HCT116 (cell line): ENCODE measurements around the gene AQP12B. TPM values are rescaled to one million over a fixed set of nuclear protein-coding genes. Genes with fewer than 3 reads are reported as not detected.
"Not testable (repeated sequence)": the region's sequence is repeated elsewhere in the genome, so short reads cannot be mapped to it uniquely, and the experiment has no call there.

Experiments
- ATAC-seq: fragments of 200-7000 bp; cut with Tn5 transposase; 2 replicates; pipeline ENCODE4 v1.9.1; 2020; ENCODE audit warnings: mild to moderate bottlenecking, moderate library complexity
- BruUV-seq: library from RNA; stranded (reverse); fragments of 400-500 nt; replicated peaks from 2 replicates; lab custom pipeline; 2021; lab: Mats Ljungman, UMichigan
- CTCF ChIA-PET: fragments of 300-600 bp; sonication (Branson Sonifier 250); formaldehyde crosslinking; loops from one replicate; lab custom pipeline; 2021; ENCODE audit warnings: antibody characterized with exemption; lab: Charles Lee
- POLR2A ChIA-PET: fragments of 300-600, 350-600 bp; sonication (Branson Sonifier 250); formaldehyde crosslinking; loops from one replicate; lab custom pipeline; 2021; ENCODE audit warnings: antibody characterized with exemption; lab: Charles Lee
- RAD21 ChIA-PET, 2 experiments: fragments of 300-600 bp; sonication (Branson Sonifier 250); formaldehyde crosslinking; loops; one replicate each; lab custom pipeline; 2023; ENCODE audit warnings: low total read pairs in 2 of 2; ENCODE audit not compliant: uncharacterized antibody in 2 of 2, unreplicated experiment in 2 of 2, low non-redundant PET in 1 of 2; lab: Charles Lee
- DNase-seq: peaks from one replicate; pipeline ENCODE4 v3.0.0-alpha.2; 2010; ENCODE audit warnings: low read depth, low spot score
- H2AFZ ChIP-seq: fragments of 200-600 bp; shearing (Covaris generic), sonication (generic); 2 replicates; pipeline ENCODE4 v1.6.1; 2017; ENCODE audit warnings: low read depth, mixed run types, mixed read lengths, antibody characterized with exemption, low read length; ENCODE audit not compliant: poor library complexity, severe bottlenecking
- H3K27ac ChIP-seq: 2 replicates; pipeline ENCODE4 v1.5.1; 2012; ENCODE audit warnings: low read depth, low read length
- H3K27me3 ChIP-seq: fragments of 200-600 bp; sonication (generic); 2 replicates; pipeline ENCODE4 v1.6.1; 2016; ENCODE audit warnings: mixed run types, low read length, mixed read lengths; ENCODE audit not compliant: insufficient read depth
- H3K36me3 ChIP-seq, 2 experiments: fragments of 200-500 bp in 1 of 2; fragments of 200-600 bp in 1 of 2; sonication (Bioruptor generic) in 1 of 2; sonication (generic) in 1 of 2; 2 replicates each; pipeline versions ENCODE4 v1.5.1 to v1.6.1; 2014 to 2016; ENCODE audit warnings: low read length in 2 of 2, inconsistent platforms in 1 of 2, mixed read lengths in 1 of 2, mixed run types in 1 of 2; ENCODE audit not compliant: insufficient read depth in 2 of 2, control insufficient read depth in 1 of 2
- H3K4me1 ChIP-seq, 2 experiments: fragments of 200-600 bp in 1 of 2; sonication (generic) in 1 of 2; 2 replicates each; pipeline versions ENCODE4 v1.5.1 to v1.6.1; 2012 to 2017; ENCODE audit warnings: low read length in 2 of 2, inconsistent platforms in 1 of 2, mild to moderate bottlenecking in 1 of 2, mixed read lengths in 1 of 2, mixed run types in 1 of 2, moderate library complexity in 1 of 2; ENCODE audit not compliant: insufficient read depth in 2 of 2, control insufficient read depth in 1 of 2
- H3K4me2 ChIP-seq: fragments of 200-600 bp; sonication (generic); 2 replicates; pipeline ENCODE4 v1.6.1; 2017; ENCODE audit warnings: mixed run types, low read length, mixed read lengths
- H3K4me3 ChIP-seq, 2 experiments: fragments of 200-600 bp in 1 of 2; sonication (generic) in 1 of 2; replicated peaks in 1 of 2; 2 replicates each; pipeline ENCODE4 v1.5.1; 2011 to 2016; ENCODE audit warnings: low read length in 2 of 2, control low read depth in 1 of 2, low read depth in 1 of 2, mild to moderate bottlenecking in 1 of 2, mixed read lengths in 1 of 2, mixed run types in 1 of 2
- H3K79me2 ChIP-seq: fragments of 200-600 bp; sonication (generic); 2 replicates; pipeline ENCODE4 v1.6.1; 2017; ENCODE audit warnings: mild to moderate bottlenecking, mixed run types, low read length, moderate library complexity, mixed read lengths; ENCODE audit not compliant: insufficient read depth
- H3K9ac ChIP-seq: fragments of 200-600 bp; sonication (generic); 2 replicates; pipeline ENCODE4 v1.6.1; 2016; ENCODE audit warnings: low read length, mixed read lengths
- H3K9me2 ChIP-seq: fragments of 200-600 bp; sonication (generic), shearing (Covaris generic); 2 replicates; pipeline ENCODE4 v1.6.1; 2017; ENCODE audit warnings: mixed run types, mild to moderate bottlenecking, moderate library complexity; ENCODE audit not compliant: insufficient read depth
- H3K9me3 ChIP-seq, 2 experiments: fragments of 200-500 bp in 1 of 2; fragments of 200-600 bp in 1 of 2; sonication (Bioruptor generic) in 1 of 2; sonication (generic) in 1 of 2; 2 replicates each; pipeline ENCODE4 v1.6.1; 2014 to 2017; ENCODE audit warnings: low read length in 2 of 2, mixed read lengths in 2 of 2, inconsistent platforms in 1 of 2, low read depth in 1 of 2, mild to moderate bottlenecking in 1 of 2, mixed run types in 1 of 2, moderate library complexity in 1 of 2; ENCODE audit not compliant: control insufficient read depth in 1 of 2, insufficient read depth in 1 of 2
- H4K20me1 ChIP-seq: fragments of 200-600 bp; sonication (generic), shearing (Covaris generic); 2 replicates; pipeline ENCODE4 v1.6.1; 2017; ENCODE audit warnings: mixed run types, mild to moderate bottlenecking, moderate library complexity; ENCODE audit not compliant: insufficient read depth
- ATF3 ChIP-seq: IDR thresholded peaks from 2 replicates; pipeline ENCODE4 v1.6.1; 2012
- CBX3 ChIP-seq: IDR thresholded peaks from 2 replicates; pipeline ENCODE4 v1.6.1; 2012; ENCODE audit warnings: low read depth
- CEBPB ChIP-seq: IDR thresholded peaks from 2 replicates; pipeline ENCODE4 v1.6.1; 2012; ENCODE audit warnings: low read depth
- CTCF ChIP-seq, 3 experiments: fragments of 200-600 bp in 1 of 3; sonication (generic) in 1 of 3; IDR thresholded peaks in 2 of 3; conservative IDR thresholded peaks in 1 of 3; 2 replicates each; pipeline ENCODE4 v1.5.1; 2012 to 2017; ENCODE audit warnings: low read depth in 2 of 3, low read length in 2 of 3, antibody characterized with exemption in 1 of 3, borderline replicate concordance in 1 of 3, control low read depth in 1 of 3, mild to moderate bottlenecking in 1 of 3, mixed read lengths in 1 of 3, mixed run types in 1 of 3, moderate library complexity in 1 of 3; ENCODE audit not compliant: insufficient read depth in 1 of 3
- EZH2 ChIP-seq: fragments of 200-600 bp; sonication (generic); IDR thresholded peaks from 2 replicates; pipeline ENCODE4 v1.6.1; 2017; ENCODE audit warnings: antibody characterized with exemption, mixed run types
- EZH2phosphoT487 ChIP-seq: fragments of 200-600 bp; IDR thresholded peaks from 2 replicates; pipeline ENCODE4 v1.6.1; 2018; ENCODE audit warnings: antibody characterized with exemption, borderline replicate concordance
- POLR2A ChIP-seq: IDR thresholded peaks from 2 replicates; pipeline ENCODE4 v1.7.0; 2011; ENCODE audit warnings: borderline replicate concordance; ENCODE audit not compliant: insufficient read depth, insufficient read length; ENCODE audit errors: extremely low read depth
- RAD21 ChIP-seq: IDR thresholded peaks from 2 replicates; pipeline ENCODE4 v1.6.1; 2012; ENCODE audit warnings: low read depth, mild to moderate bottlenecking
- SIN3A ChIP-seq: IDR thresholded peaks from 2 replicates; pipeline ENCODE4 v1.6.1; 2012; ENCODE audit warnings: low read depth
- SP1 ChIP-seq: IDR thresholded peaks from 2 replicates; pipeline ENCODE4 v1.6.1; 2012; ENCODE audit warnings: low read depth
- TCF7L2 ChIP-seq: IDR thresholded peaks from 2 replicates; pipeline ENCODE4 v1.7.0; 2011; ENCODE audit warnings: borderline replicate concordance, inconsistent platforms; ENCODE audit not compliant: insufficient read depth, insufficient read length; ENCODE audit errors: extremely low read depth
- YY1 ChIP-seq: IDR thresholded peaks from 2 replicates; pipeline ENCODE4 v1.6.1; 2011; ENCODE audit warnings: low read length, low read depth, moderate library complexity, mild to moderate bottlenecking; ENCODE audit not compliant: insufficient replicate concordance; ENCODE audit errors: extremely low read depth
- ZBTB33 ChIP-seq: IDR thresholded peaks from 2 replicates; pipeline ENCODE4 v1.6.1; 2011; ENCODE audit warnings: mild to moderate bottlenecking, low read length, moderate library complexity; ENCODE audit not compliant: insufficient replicate concordance; ENCODE audit errors: extremely low read depth
- ZNF274 ChIP-seq: fragments of 200-500 bp; sonication (Bioruptor generic); IDR thresholded peaks from 2 replicates; pipeline ENCODE4 v1.6.1; 2014; ENCODE audit warnings: mild to moderate bottlenecking, low read depth, low read length, inconsistent platforms
- intact Hi-C: fragments of 100-400 bp; cut with micrococcal nuclease; formaldehyde crosslinking; loops from 2 replicates; pipeline ENCODE4 v1.10.0; 2022
- total RNA-seq: library from RNA; stranded (reverse); gene quantifications from one replicate; pipeline ENCODE4 v1.2.1, GENCODE V29; 2021; ENCODE audit not compliant: unreplicated experiment

The AQP12B gene
- total RNA-seq, 1 experiment from 2014 or later, result not detected

GRCh38 chr2:240659883-240660282 lies 22.8 kb downstream of the AQP12B start:
- CTCF ChIA-PET, result interaction anchor here (1.2 kb wide), 1 partner anchor 19 kb away, joined by 3 read pairs; no protein-coding TSS in a partner anchor
- H3K36me3 ChIP-seq, H3K4me1 ChIP-seq, H3K4me2 ChIP-seq, ATAC-seq, H3K9me3 ChIP-seq, BruUV-seq, H4K20me1 ChIP-seq, H3K9me2 ChIP-seq, H3K9ac ChIP-seq, H3K27ac ChIP-seq, DNase-seq, H3K4me3 ChIP-seq, H2AFZ ChIP-seq, H3K79me2 ChIP-seq, POLR2A ChIA-PET, RAD21 ChIA-PET: not testable (repeated sequence)
- peaks cover 41% of the 10 kb centered on the region; the same call in 1 of the 2 replicates for H3K27me3 ChIP-seq
- intact Hi-C loops, result loop anchor here (10.0 kb wide), 1 partner anchor 175 kb away; no protein-coding TSS in a partner anchor

- RAD21 ChIA-PET, result no interaction called here
- TF ChIP-seq ATF3, result no peak
- no peak for TF ChIP-seq ZBTB33
- no peak for TF ChIP-seq SIN3A
- no peak for TF ChIP-seq ZNF274
- TF ChIP-seq YY1, result no peak
- no peak for TF ChIP-seq TCF7L2
- TF ChIP-seq CEBPB, result no peak
- no peak for TF ChIP-seq EZH2
- no peak for TF ChIP-seq CBX3
- no peak for TF ChIP-seq RAD21
- TF ChIP-seq CTCF (IDR thresholded peaks at IDR 0.05 in 2 of 3, conservative IDR thresholded peaks at IDR 0.05 in 1 of 3; ENCODE audit: borderline replicate concordance in 1 of 3, insufficient read depth in 1 of 3, low read depth in 2 of 3, low read length in 2 of 3), result no peak
- no peak for TF ChIP-seq POLR2A
- no peak for TF ChIP-seq SP1
- no peak for TF ChIP-seq EZH2phosphoT487
Measured at GRCh38 chr2:240655931-240656886, 26.5 kb downstream of the AQP12B start.

More at GRCh38 chr2:240655931-240656886, 26.5 kb downstream of the AQP12B start:
- H3K27me3 ChIP-seq, result peaks cover 52% of the 10 kb centered on the region; the same call in 1 of the 2 replicates
- H4K20me1 ChIP-seq, result no peaks in the 10 kb centered on the region
- BruUV-seq, result no TSS peak
- ChIA-PET POLR2A (no interaction called here), CTCF (no interaction called here)
- no peak overlapping the region for H3K4me2 ChIP-seq
- DNase-seq (no peak), ATAC-seq (0 out of 2 replicates have a peak, but pooled peaks have one; percentile 36)
- H3K9me2 ChIP-seq, result no peaks in the 10 kb centered on the region
- no peaks in the 10 kb centered on the region for H3K79me2 ChIP-seq
- H2AFZ ChIP-seq, result no peak overlapping the region
- no peak overlapping the region for H3K9ac ChIP-seq
- intact Hi-C loops, result no loop called here
- no peak overlapping the region for H3K4me3 ChIP-seq
- H3K36me3 ChIP-seq, result no peaks in the 10 kb centered on the region
- H3K4me1 ChIP-seq, result no peaks in the 10 kb centered on the region
- H3K9me3 ChIP-seq, result no peaks in the 10 kb centered on the region; a peak in 1 of 4 replicates
- H3K27ac ChIP-seq, result no peak overlapping the region
